ENCODE results near the gene TRIM9.

Gene TRIM9

GRCh38 chr14:50929506-50929905, 165.4 kb downstream of the TRIM9 start:
- H3K27me3 ChIP-seq (ENCODE audit: insufficient read depth, low read length, poor library complexity, severe bottlenecking): no peaks in the 10 kb centered on the region
- H3K36me3 ChIP-seq (ENCODE audit: insufficient read depth, low read length): peaks cover 4% of the 10 kb centered on the region; the same call in 1 of the 2 replicates
- peaks cover 45% of the 10 kb centered on the region for H3K4me1 ChIP-seq (ENCODE audit: insufficient read depth, low read length, poor library complexity, severe bottlenecking)
- peaks cover 12% of the 10 kb centered on the region for H3F3A ChIP-seq (ENCODE audit: low read depth)
- TF ChIP-seq EZH2phosphoT487 (IDR thresholded peaks at IDR 0.05; ENCODE audit: borderline replicate concordance) (no peak), CTCF (conservative IDR thresholded peaks at IDR 0.05; ENCODE audit: low read length) (no peak)
- H3K9me2 ChIP-seq (replicated peaks; ENCODE audit: low read depth, low read length): no peaks in the 10 kb centered on the region
- H3K4me3 ChIP-seq (ENCODE audit: low read length, poor library complexity, severe bottlenecking): no peak overlapping the region
- H3K9ac ChIP-seq (ENCODE audit: low read depth, low read length, poor library complexity, severe bottlenecking): no peak overlapping the region
- H3K79me2 ChIP-seq (ENCODE audit: insufficient read depth, low read length): no peaks in the 10 kb centered on the region
- no peak overlapping the region for H2AFZ ChIP-seq (ENCODE audit: low read length)
- no peaks in the 10 kb centered on the region for H4K20me1 ChIP-seq (ENCODE audit: insufficient read depth, low read length, poor library complexity, severe bottlenecking)
- H3K4me2 ChIP-seq (ENCODE audit: low read depth, low read length, poor library complexity, severe bottlenecking): no peak overlapping the region
- no peaks in the 10 kb centered on the region for H3K9me3 ChIP-seq (ENCODE audit: insufficient read depth, low read depth, low read length)

GRCh38 chr14:50928002-50928635, 166.8 kb downstream of the TRIM9 start:
- Histone ChIP-seq H3K4me3 (ENCODE audit: low read length, poor library complexity, severe bottlenecking) (no peak overlapping the region), H3K9me3 (ENCODE audit: insufficient read depth, low read depth, low read length) (no peaks in the 10 kb centered on the region), H3K4me2 (ENCODE audit: low read depth, low read length, poor library complexity, severe bottlenecking) (peak overlapping the region; percentile 43), H3K9ac (ENCODE audit: low read depth, low read length, poor library complexity, severe bottlenecking) (peak overlapping the region; percentile 22), H2AFZ (ENCODE audit: low read length) (peak overlapping the region; percentile 38; the same call in 1 of the 2 replicates), H3K4me1 (ENCODE audit: insufficient read depth, low read length, poor library complexity, severe bottlenecking) (peaks cover 48% of the 10 kb centered on the region), H3K79me2 (ENCODE audit: insufficient read depth, low read length) (no peaks in the 10 kb centered on the region), H3K27me3 (ENCODE audit: insufficient read depth, low read length, poor library complexity, severe bottlenecking) (no peaks in the 10 kb centered on the region), H3K9me2 (replicated peaks; ENCODE audit: low read depth, low read length) (no peaks in the 10 kb centered on the region), H3F3A (ENCODE audit: low read depth) (peaks cover 12% of the 10 kb centered on the region), H3K36me3 (ENCODE audit: insufficient read depth, low read length) (peaks cover 4% of the 10 kb centered on the region; the same call in 1 of the 2 replicates), H4K20me1 (ENCODE audit: insufficient read depth, low read length, poor library complexity, severe bottlenecking) (no peaks in the 10 kb centered on the region)
- TF ChIP-seq CTCF (conservative IDR thresholded peaks at IDR 0.05; ENCODE audit: low read length): no peak
- TF ChIP-seq EZH2phosphoT487 (IDR thresholded peaks at IDR 0.05; ENCODE audit: borderline replicate concordance): no peak

DNA sequence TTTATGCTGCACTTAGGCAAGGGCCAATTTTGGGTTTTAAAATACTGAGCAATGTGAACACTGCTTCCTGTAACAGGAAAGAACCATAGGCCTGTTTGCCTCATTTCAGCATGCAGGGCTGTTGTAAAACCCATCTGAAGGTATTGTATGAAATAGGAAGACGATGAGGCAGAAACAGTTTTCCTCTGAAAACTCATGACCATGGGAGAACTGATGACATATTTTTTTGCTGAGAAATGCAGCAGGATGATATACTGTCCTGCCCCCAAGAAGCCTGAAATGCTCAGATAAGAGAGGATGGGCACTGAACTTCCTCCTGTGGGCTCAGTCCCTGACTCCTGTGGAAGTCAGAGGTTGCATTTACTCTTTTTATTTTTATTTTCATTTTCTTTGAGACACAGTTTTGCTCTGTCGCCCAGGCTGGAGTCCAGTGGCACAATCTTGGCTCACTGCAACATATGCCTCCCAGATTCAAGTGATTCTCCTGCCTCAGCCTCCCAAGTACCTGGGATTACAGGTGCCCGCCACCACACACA, 168.0 kb downstream of the TRIM9 start:
- Histone ChIP-seq H3K9ac (ENCODE audit: low read depth, low read length, poor library complexity, severe bottlenecking) (peak overlapping the region; percentile 22), H3K79me2 (ENCODE audit: insufficient read depth, low read length) (no peaks in the 10 kb centered on the region), H3K27me3 (ENCODE audit: insufficient read depth, low read length, poor library complexity, severe bottlenecking) (no peaks in the 10 kb centered on the region), H3F3A (ENCODE audit: low read depth) (peaks cover 12% of the 10 kb centered on the region), H4K20me1 (ENCODE audit: insufficient read depth, low read length, poor library complexity, severe bottlenecking) (no peaks in the 10 kb centered on the region), H3K36me3 (ENCODE audit: insufficient read depth, low read length) (peaks cover 7% of the 10 kb centered on the region; the same call in 1 of the 2 replicates), H3K4me3 (ENCODE audit: low read length, poor library complexity, severe bottlenecking) (peak overlapping the region; percentile 26), H3K9me3 (ENCODE audit: insufficient read depth, low read depth, low read length) (no peaks in the 10 kb centered on the region), H3K4me2 (ENCODE audit: low read depth, low read length, poor library complexity, severe bottlenecking) (peak overlapping the region; percentile 43), H3K4me1 (ENCODE audit: insufficient read depth, low read length, poor library complexity, severe bottlenecking) (peaks cover 37% of the 10 kb centered on the region), H3K9me2 (replicated peaks; ENCODE audit: low read depth, low read length) (no peaks in the 10 kb centered on the region), H2AFZ (ENCODE audit: low read length) (no peak overlapping the region)
- no peak for TF ChIP-seq EZH2phosphoT487 (IDR thresholded peaks at IDR 0.05; ENCODE audit: borderline replicate concordance)
- no peak for TF ChIP-seq CTCF (conservative IDR thresholded peaks at IDR 0.05; ENCODE audit: low read length)
